Measurements from ENCODE around the gene LEKR1.

Gene LEKR1

GRCh38 chr3:157086060-157086750 lies 260.1 kb downstream of the LEKR1 start:
- no peak for DNase-seq

- no peak for DNase-seq
Observed at GRCh38 chr3:157086775-157087174, 260.6 kb downstream of the LEKR1 start.

- DNase-seq = no peak
Observed at GRCh38 chr3:157087373-157087772, 261.2 kb downstream of the LEKR1 start.

GRCh38 chr3:157087780-157088600 lies 261.8 kb downstream of the LEKR1 start:
- no peak for DNase-seq

- DNase-seq = peak; percentile 94
Observed at GRCh38 chr3:157088601-157089454, 262.7 kb downstream of the LEKR1 start.

GRCh38 chr3:157089455-157090221 lies 263.5 kb downstream of the LEKR1 start:
- peak; percentile 55 for DNase-seq

GRCh38 chr3:157091083-157091833 lies 265.1 kb downstream of the LEKR1 start:
- DNase-seq = no peak

- DNase-seq = no peak
Observed at GRCh38 chr3:157092230-157092629, 266.1 kb downstream of the LEKR1 start.

- DNase-seq = no peak
Observed at GRCh38 chr3:157093096-157093495, 266.9 kb downstream of the LEKR1 start.

- DNase-seq = no peak
Observed at GRCh38 chr3:157094301-157094700, 268.1 kb downstream of the LEKR1 start.

GRCh38 chr3:157094751-157095480 lies 268.8 kb downstream of the LEKR1 start:
- no peak for DNase-seq
